Rectal smooth muscle tissue (tissue), 1 donor: ENCODE results near the gene PERM1.

Experiments
- H3K27ac ChIP-seq: one replicate; pipeline ENCODE4 v1.7.0; 2013; ENCODE audit warnings: low read depth, low read length, inconsistent platforms
- H3K27me3 ChIP-seq: one replicate; pipeline ENCODE4 v1.7.0; 2013; ENCODE audit warnings: low read length; ENCODE audit not compliant: control insufficient read depth, insufficient read depth
- H3K36me3 ChIP-seq: one replicate; pipeline ENCODE4 v1.7.0; 2013; ENCODE audit warnings: low read length; ENCODE audit not compliant: control insufficient read depth, insufficient read depth
- H3K4me1 ChIP-seq: one replicate; pipeline ENCODE4 v1.7.0; 2013; ENCODE audit warnings: low read length; ENCODE audit not compliant: control insufficient read depth, insufficient read depth
- H3K4me3 ChIP-seq: one replicate; pipeline ENCODE4 v1.7.0; 2013; ENCODE audit warnings: low read length
- H3K9ac ChIP-seq: one replicate; pipeline ENCODE4 v1.7.0; 2013; ENCODE audit warnings: low read length

PERM1 gene

DNA sequence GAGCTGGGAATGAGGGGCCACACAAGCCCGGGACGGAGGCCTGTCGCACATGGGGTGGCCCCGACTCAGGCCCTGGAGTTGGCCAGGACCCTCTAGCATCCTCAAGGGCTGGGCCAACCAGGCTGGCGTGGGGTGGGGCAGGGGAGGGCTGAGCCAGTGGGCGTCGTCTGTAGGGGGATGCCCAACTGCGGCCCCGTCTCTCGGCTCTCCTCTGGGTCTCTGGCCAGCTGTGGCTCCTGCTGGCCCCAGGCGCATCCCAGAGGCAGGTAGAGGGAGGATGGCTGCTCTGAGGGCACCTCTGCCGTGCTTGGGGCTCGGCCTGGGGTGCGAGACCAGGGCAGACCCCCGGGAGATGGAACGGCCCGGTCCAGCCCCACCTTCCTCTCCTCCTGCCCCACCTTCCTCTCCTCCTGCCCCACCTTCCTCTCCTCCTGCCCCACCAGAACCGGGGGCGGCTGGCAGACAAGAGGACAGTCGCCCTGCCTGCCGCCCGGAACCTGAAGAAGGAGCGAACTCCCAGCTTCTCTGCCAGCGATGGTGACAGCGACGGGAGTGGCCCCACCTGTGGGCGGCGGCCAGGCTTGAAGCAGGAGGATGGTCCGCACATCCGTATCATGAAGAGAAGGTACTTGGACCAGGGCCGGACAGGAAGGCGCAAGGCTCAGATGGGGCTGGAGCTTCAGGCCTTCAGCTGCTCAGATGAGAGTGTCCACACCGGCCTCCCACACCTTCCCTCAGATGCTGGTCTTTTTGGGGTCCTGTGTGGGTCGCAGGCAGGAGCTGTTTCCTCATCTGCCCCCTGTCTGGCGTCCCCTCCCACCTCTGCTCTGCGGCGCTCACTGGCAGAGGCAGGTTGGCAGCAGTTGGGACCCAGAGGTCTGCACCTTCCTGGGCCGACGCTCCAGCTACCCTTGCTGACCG lies 51.9 kb downstream of the PERM1 start:
- Histone ChIP-seq H3K36me3 (no peaks in the 10 kb centered on the region), H3K4me1 (no peaks in the 10 kb centered on the region), H3K27me3 (peaks cover 28% of the 10 kb centered on the region), H3K27ac (no peak overlapping the region), H3K9ac (no peak overlapping the region), H3K4me3 (no peak overlapping the region)

DNA sequence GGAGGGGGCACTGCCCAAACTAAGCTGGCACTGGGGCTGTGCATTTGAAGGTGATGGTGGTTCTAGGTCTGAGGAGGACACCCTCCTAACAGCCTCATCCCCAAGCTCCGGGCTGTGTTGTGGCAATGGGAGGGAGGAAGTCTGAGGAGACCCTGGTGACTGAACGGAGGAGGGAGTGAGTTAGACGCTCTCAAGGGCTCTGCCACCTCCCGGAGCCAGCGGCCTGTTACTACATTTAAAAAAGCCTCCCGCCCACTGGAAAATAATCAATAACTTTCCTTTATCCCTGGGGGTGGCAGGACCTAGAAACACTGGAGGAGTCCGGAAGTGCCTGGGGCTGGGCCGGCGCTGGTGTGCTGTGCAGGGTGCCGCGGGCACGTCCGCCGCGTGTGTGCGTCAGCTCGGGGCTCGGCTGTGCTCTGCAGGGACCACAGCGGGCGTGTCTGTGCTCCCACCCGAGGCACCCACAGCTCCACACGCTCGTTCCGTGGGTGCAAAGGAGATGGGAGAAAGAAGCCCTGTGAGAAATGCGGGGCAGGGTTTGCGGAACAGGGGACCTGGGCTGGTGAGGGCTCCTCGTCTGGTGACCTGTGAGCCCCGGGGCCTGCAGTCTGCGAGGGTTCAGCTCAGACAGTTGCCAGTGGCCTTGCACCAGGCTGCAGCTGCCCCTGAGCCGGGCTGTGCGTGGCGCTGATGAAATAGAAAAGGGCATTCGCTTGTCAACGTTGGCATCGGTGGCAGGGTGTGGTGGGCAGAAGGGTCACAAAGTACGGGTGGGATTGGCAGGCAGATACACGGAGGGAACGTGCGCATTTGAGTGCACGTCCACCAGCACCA lies 52.9 kb downstream of the PERM1 start:
- no peak overlapping the region for H3K4me3 ChIP-seq

DNA sequence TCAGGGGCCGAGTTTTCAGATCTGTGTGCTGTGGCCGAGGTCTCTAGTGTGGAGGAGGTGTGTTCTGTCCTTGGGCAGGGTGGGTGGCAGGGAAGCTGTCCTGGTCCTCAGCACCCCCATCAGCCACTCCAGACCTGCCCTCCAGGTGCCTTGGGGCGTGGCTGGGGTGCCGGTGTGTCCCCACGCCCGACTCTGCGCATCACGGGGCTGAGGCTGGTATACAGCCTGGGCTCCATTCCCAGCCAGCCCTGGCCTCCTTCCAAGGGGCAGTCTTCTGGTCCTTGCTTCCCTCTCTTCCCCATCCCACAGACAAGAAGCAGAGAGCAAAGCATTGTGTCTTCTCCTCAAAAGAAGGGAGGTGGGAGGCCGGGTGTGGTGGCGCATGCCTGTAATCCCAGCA lies 54.1 kb downstream of the PERM1 start:
- Histone ChIP-seq H3K4me1 (no peaks in the 10 kb centered on the region), H3K27ac (no peak overlapping the region), H3K36me3 (no peaks in the 10 kb centered on the region), H3K4me3 (no peak overlapping the region), H3K27me3 (peaks cover 30% of the 10 kb centered on the region), H3K9ac (no peak overlapping the region)

More for the DNA sequence above, 52.9 kb downstream of the PERM1 start:
- Histone ChIP-seq H3K27me3 (peaks cover 26% of the 10 kb centered on the region), H3K4me1 (no peaks in the 10 kb centered on the region), H3K27ac (no peak overlapping the region), H3K36me3 (no peaks in the 10 kb centered on the region), H3K9ac (no peak overlapping the region)

DNA sequence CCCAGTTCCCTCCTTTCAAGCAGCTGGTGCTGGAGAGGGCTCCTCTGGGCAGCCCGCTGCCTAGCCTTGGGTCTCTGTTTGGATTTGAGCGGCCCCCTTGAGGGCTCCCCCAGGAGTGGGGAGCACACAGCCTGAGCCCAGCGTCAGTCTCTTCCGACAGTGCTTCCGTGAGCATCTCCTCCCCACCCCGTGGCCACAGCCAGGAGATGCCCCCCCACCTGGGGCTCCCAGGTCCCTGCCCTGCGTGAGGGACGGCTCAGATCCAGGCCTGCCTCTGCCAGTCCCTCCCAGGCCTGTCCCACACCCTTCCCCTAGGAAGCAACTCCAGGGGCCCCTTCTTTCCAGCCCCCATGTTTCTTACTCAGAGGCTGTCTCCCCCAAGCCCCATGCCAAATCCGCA lies 54.7 kb downstream of the PERM1 start:
- Histone ChIP-seq H3K4me1 (no peaks in the 10 kb centered on the region), H3K27ac (no peak overlapping the region), H3K4me3 (no peak overlapping the region), H3K9ac (no peak overlapping the region), H3K36me3 (no peaks in the 10 kb centered on the region), H3K27me3 (peaks cover 31% of the 10 kb centered on the region)

DNA sequence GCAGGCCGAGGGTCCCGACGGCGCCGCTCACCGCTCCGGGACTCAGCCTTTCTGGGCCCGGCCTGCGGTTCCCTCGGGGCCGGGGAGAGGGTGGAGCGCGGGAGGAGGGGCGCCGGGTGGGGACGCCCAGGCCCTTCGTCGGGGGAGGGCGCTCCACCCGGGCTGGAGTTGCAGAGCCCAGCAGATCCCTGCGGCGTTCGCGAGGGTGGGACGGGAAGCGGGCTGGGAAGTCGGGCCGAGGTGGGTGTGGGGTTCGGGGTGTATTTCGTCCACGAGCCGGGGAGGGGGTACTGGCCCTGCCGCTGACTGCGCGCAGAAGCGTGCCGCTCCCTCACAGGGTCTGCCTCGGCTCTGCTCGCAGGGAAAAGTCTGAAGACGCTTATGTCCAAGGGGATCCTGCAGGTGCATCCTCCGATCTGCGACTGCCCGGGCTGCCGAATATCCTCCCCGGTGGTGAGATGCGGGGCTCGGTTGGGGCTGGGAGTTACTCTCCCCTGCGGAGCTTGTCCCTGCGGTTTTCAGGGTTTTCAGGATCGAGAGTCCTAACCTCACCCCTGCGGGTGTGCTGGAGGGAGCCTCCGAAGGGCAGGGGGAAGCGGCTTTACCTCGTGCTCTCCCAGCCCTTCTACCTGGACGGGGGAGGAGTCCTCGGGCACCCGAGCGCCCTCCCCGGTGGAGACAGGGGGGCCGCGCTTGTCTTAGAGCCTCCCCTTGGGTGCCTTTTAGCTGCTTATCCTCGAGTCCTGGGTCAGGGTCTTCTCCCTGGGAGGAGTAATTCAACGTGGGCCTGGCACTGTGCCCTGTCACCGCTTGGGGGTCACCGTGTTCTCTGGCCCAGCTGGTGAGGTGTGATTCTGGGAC lies 56.1 kb downstream of the PERM1 start:
- peaks cover 5% of the 10 kb centered on the region for H3K4me1 ChIP-seq
- H3K27ac ChIP-seq = no peak overlapping the region
- H3K9ac ChIP-seq = no peak overlapping the region
- peaks cover 35% of the 10 kb centered on the region for H3K27me3 ChIP-seq
- H3K36me3 ChIP-seq = no peaks in the 10 kb centered on the region
- peak overlapping the region; percentile 25 for H3K4me3 ChIP-seq
